ENCODE results near the gene COA6.
A peak's percentile ranks its signal among the peaks of the same experiment; 100 is the strongest.

Gene COA6

GRCh38 chr1:234400773-234401172 is 27.5 kb downstream of the COA6 start:
- no peak overlapping the region for H3K27ac ChIP-seq
- no peak for TF ChIP-seq CTCF (conservative IDR thresholded peaks at IDR 0.05)

DNA sequence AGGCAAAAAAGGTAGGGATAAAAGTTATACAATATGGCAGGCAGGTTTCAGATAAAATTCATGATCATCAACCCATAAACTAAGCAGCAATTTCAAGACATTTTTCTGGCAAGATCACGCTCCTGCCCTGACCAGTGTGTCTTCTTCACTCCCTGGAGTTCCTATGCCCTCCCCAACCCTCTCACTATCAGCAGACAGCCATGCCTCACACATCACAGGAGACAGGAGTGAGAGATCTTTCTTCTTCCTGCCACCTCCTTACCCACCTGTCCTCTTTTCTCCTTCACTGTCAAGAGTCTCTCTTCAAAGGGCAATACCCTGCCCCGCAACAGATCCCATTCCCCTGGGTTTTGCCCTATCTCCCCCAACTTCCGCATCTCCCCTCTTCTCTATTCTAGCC is 28.4 kb downstream of the COA6 start:
- H3K27ac ChIP-seq = no peak overlapping the region
- TF ChIP-seq CTCF (conservative IDR thresholded peaks at IDR 0.05) = no peak

- H3K27ac ChIP-seq = peak overlapping the region; percentile 13; the same call in 1 of the 2 replicates
- TF ChIP-seq CTCF (conservative IDR thresholded peaks at IDR 0.05) = no peak
Measured at GRCh38 chr1:234402939-234403338, 29.7 kb downstream of the COA6 start.

DNA sequence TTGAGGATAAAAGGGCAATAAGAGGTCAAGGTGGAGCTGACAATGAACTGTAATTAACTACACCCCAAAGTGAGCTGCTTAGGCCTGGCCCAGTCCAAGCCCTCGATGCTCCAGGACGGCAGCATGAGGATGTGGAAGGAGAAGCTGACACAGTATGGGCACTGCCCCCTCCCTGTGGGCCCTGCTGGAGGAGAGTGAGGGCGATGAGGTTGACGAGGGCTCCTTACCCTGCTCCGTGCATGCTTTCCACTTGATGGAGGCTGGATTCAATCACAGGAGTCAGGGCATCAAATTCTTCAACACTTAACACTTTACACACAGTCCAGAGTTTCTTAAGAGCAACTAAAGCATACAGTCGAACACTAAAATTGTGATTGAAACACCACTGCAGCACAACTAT is 32.4 kb downstream of the COA6 start:
- H3K27ac ChIP-seq = no peak overlapping the region
- TF ChIP-seq CTCF (conservative IDR thresholded peaks at IDR 0.05) = no peak

GRCh38 chr1:234406871-234407270 is 33.6 kb downstream of the COA6 start:
- H3K27ac ChIP-seq = no peak overlapping the region
- TF ChIP-seq CTCF (conservative IDR thresholded peaks at IDR 0.05) = no peak

DNA sequence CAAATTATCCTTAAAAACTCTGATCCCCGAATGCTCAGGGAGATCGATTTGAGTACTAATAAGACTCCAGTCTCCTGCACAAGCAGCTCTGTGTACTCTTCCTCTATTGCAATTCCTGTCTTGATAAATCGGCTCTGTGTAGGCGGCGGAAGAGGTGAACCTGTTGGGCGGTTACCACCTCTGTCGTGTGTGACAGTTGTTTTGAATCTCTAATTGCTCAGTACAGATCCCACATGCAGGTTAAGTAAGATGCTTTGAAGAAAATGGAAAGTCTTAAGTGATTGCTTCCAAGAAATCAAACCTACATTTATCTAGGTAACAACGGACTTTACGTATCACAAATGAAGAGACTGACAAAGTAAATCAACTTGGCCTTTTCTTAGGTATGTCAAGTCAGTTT is 35.5 kb downstream of the COA6 start:
- H3K27ac ChIP-seq = peak overlapping the region; percentile 37
- no peak for TF ChIP-seq CTCF (conservative IDR thresholded peaks at IDR 0.05)

- H3K27ac ChIP-seq = peak overlapping the region; percentile 37
- peak; percentile 80 for TF ChIP-seq CTCF (conservative IDR thresholded peaks at IDR 0.05)
Measured at GRCh38 chr1:234409328-234409727, 36.1 kb downstream of the COA6 start.

- TF ChIP-seq CTCF (conservative IDR thresholded peaks at IDR 0.05) = no peak
- peak overlapping the region; percentile 37; the same call in 1 of the 2 replicates for H3K27ac ChIP-seq
Measured at GRCh38 chr1:234412830-234413229, 39.6 kb downstream of the COA6 start.
